WTC11 (cell line): ENCODE data around the gene PTPRT. TPM values are rescaled to one million over a fixed set of nuclear protein-coding genes. Genes with fewer than 3 reads are reported as not detected.

Source experiments
- ATAC-seq: fragments of 200-7000 bp; cut with Tn5 transposase; 2 replicates; pipeline ENCODE4 v1.10.0; 2021; ENCODE audit warnings: mild to moderate bottlenecking, moderate library complexity
- CTCF ChIA-PET: fragments of 300-600 bp; sonication (Branson Sonifier 250); formaldehyde crosslinking; loops from one replicate; lab custom pipeline; 2021; ENCODE audit warnings: antibody characterized with exemption; lab: Charles Lee
- POLR2A ChIA-PET: fragments of 350-600 bp; sonication (Branson Sonifier 250); formaldehyde crosslinking; loops from one replicate; lab custom pipeline; 2021; ENCODE audit warnings: antibody characterized with exemption; lab: Charles Lee
- DNase-seq: peaks from one replicate; pipeline ENCODE4 v3.0.0; 2021; ENCODE audit warnings: low spot score
- H3K27ac Mint-ChIP-seq: 2 replicates; pipeline ENCODE4 v1.8.0; 2021; ENCODE audit warnings: mixed read lengths
- H3K27me3 Mint-ChIP-seq: 2 replicates; pipeline ENCODE4 v1.8.0; 2021; ENCODE audit warnings: low read depth, mild to moderate bottlenecking, moderate library complexity, mixed read lengths
- H3K36me3 Mint-ChIP-seq: 2 replicates; pipeline ENCODE4 v1.8.0; 2021; ENCODE audit warnings: mixed read lengths
- H3K4me1 Mint-ChIP-seq: 2 replicates; pipeline ENCODE4 v1.8.0; 2022; ENCODE audit warnings: mixed read lengths
- H3K4me3 Mint-ChIP-seq: 2 replicates; pipeline ENCODE4 v1.8.0; 2021; ENCODE audit warnings: mild to moderate bottlenecking, moderate library complexity, mixed read lengths
- H3K9me3 Mint-ChIP-seq: 2 replicates; pipeline ENCODE4 v1.8.0; 2021; ENCODE audit warnings: mixed read lengths
- ATF1 ChIP-seq: sonication (generic); formaldehyde crosslinking; IDR thresholded peaks from 2 replicates; pipeline ENCODE4 v1.8.1; 2023; ENCODE audit warnings: mild to moderate bottlenecking, moderate library complexity, missing genetic modification reagents
- E2F1 ChIP-seq: sonication (generic); formaldehyde crosslinking; IDR thresholded peaks from 2 replicates; pipeline ENCODE4 v1.8.0; 2022; ENCODE audit warnings: mild to moderate bottlenecking, missing genetic modification reagents
- ETV6 ChIP-seq: sonication (generic); formaldehyde crosslinking; IDR thresholded peaks from 2 replicates; pipeline ENCODE4 v1.8.1; 2022; ENCODE audit warnings: mild to moderate bottlenecking, missing genetic modification reagents
- FOXP1 ChIP-seq: sonication (generic); formaldehyde crosslinking; IDR thresholded peaks from 2 replicates; pipeline ENCODE4 v1.8.0; 2022; ENCODE audit warnings: missing genetic modification reagents, mild to moderate bottlenecking, moderate library complexity, borderline replicate concordance
- GABPB1 ChIP-seq: sonication (generic); formaldehyde crosslinking; IDR thresholded peaks from 2 replicates; pipeline ENCODE4 v1.8.1; 2023; ENCODE audit warnings: mild to moderate bottlenecking, missing genetic modification reagents
- JUN ChIP-seq: sonication (generic); formaldehyde crosslinking; IDR thresholded peaks from 2 replicates; pipeline ENCODE4 v1.8.0; 2023; ENCODE audit warnings: mild to moderate bottlenecking, missing genetic modification reagents
- PRDM15 ChIP-seq: sonication (generic); formaldehyde crosslinking; IDR thresholded peaks from 2 replicates; pipeline ENCODE4 v1.8.0; 2022; ENCODE audit warnings: missing genetic modification reagents
- PREB ChIP-seq: sonication (generic); formaldehyde crosslinking; IDR thresholded peaks from 2 replicates; pipeline ENCODE4 v1.8.1; 2022; ENCODE audit warnings: mild to moderate bottlenecking, missing genetic modification reagents, moderate library complexity, borderline replicate concordance
- RELA ChIP-seq: sonication (generic); formaldehyde crosslinking; IDR thresholded peaks from 2 replicates; pipeline ENCODE4 v1.8.1; 2022; ENCODE audit warnings: missing genetic modification reagents, mild to moderate bottlenecking, borderline replicate concordance
- SMAD3 ChIP-seq: sonication (generic); formaldehyde crosslinking; IDR thresholded peaks from 2 replicates; pipeline ENCODE4 v1.8.0; 2022; ENCODE audit warnings: missing genetic modification reagents, mild to moderate bottlenecking, borderline replicate concordance
- TCF7 ChIP-seq: sonication (generic); formaldehyde crosslinking; IDR thresholded peaks from 2 replicates; pipeline ENCODE4 v1.8.0; 2022; ENCODE audit warnings: mild to moderate bottlenecking, low read depth, missing genetic modification reagents, moderate library complexity
- ZNF121 ChIP-seq: sonication (generic); formaldehyde crosslinking; IDR thresholded peaks from 2 replicates; pipeline ENCODE4 v1.8.0; 2023; ENCODE audit warnings: missing genetic modification reagents
- ZNF396 ChIP-seq: fragments of 250-450 bp; sonication (Bioruptor Pico); IDR thresholded peaks from 2 replicates; pipeline ENCODE4 v1.8.0; 2021; ENCODE audit warnings: mild to moderate bottlenecking, moderate library complexity, borderline replicate concordance
- total RNA-seq: library from RNA; stranded (reverse); gene quantifications from 3 replicates; pipeline ENCODE4 v1.2.3, GENCODE V29; 2021
- TF ChIP-seq, protein P1 (sequence below): sonication (generic); formaldehyde crosslinking; conservative IDR thresholded peaks from 2 replicates; pipeline ENCODE4 v1.8.1; 2022; ENCODE audit warnings: mild to moderate bottlenecking, missing genetic modification reagents
- TF ChIP-seq, protein P2 (sequence below): sonication (generic); formaldehyde crosslinking; IDR thresholded peaks from 2 replicates; pipeline ENCODE4 v1.8.1; 2023; ENCODE audit warnings: mild to moderate bottlenecking, missing genetic modification reagents

Gene PTPRT
- total RNA-seq, 1 experiment from 2014 or later, result 1.1 TPM

- TF ChIP-seq, protein P1, sequence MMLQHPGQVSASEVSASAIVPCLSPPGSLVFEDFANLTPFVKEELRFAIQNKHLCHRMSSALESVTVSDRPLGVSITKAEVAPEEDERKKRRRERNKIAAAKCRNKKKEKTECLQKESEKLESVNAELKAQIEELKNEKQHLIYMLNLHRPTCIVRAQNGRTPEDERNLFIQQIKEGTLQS (CRISPR knock-in tag), result no peak
- TF ChIP-seq FOXP1 (CRISPR knock-in tag) (no peak), PREB (CRISPR knock-in tag) (no peak), ETV6 (no peak), GABPB1 (CRISPR knock-in tag) (no peak), TCF7 (CRISPR knock-in tag) (no peak), ZNF396 (CRISPR knock-in tag) (no peak)
- TF ChIP-seq, protein P2, sequence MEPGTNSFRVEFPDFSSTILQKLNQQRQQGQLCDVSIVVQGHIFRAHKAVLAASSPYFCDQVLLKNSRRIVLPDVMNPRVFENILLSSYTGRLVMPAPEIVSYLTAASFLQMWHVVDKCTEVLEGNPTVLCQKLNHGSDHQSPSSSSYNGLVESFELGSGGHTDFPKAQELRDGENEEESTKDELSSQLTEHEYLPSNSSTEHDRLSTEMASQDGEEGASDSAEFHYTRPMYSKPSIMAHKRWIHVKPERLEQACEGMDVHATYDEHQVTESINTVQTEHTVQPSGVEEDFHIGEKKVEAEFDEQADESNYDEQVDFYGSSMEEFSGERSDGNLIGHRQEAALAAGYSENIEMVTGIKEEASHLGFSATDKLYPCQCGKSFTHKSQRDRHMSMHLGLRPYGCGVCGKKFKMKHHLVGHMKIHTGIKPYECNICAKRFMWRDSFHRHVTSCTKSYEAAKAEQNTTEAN (CRISPR knock-in tag), result no peak
Measured at GRCh38 chr20:42690842-42691437, 498.8 kb downstream of the PTPRT start (continued).

GRCh38 chr20:42688576-42688975, 501.1 kb downstream of the PTPRT start:
- ATAC-seq (peak; percentile 57), DNase-seq (peak; percentile 52)
- Mint-ChIP-seq H3K27me3 (no peaks in the 10 kb centered on the region; the same call in 1 of the 2 replicates), H3K9me3 (peaks cover 19% of the 10 kb centered on the region), H3K4me1 (no peaks in the 10 kb centered on the region), H3K36me3 (no peaks in the 10 kb centered on the region), H3K4me3 (no peak overlapping the region), H3K27ac (no peak overlapping the region)
- ChIA-PET POLR2A (no interaction called here), CTCF (interaction anchor here (0.8 kb wide), 1 partner anchor 10 kb away, joined by 3 read pairs; no protein-coding TSS in a partner anchor)
- no peak for TF ChIP-seq ATF1 (CRISPR knock-in tag)
- no peak for TF ChIP-seq PREB (CRISPR knock-in tag)
- TF ChIP-seq ZNF121 (CRISPR knock-in tag), result no peak
- TF ChIP-seq E2F1, result no peak
- no peak for TF ChIP-seq PRDM15 (CRISPR knock-in tag)
- TF ChIP-seq SMAD3 (CRISPR knock-in tag), result no peak
- TF ChIP-seq JUN (CRISPR knock-in tag), result 0 out of 2 replicates have a peak, but pooled peaks have one; percentile 17
- TF ChIP-seq RELA, result no peak
